ENCODE results near the gene HSPH1.

Gene HSPH1

GRCh38 chr13:31162151-31163008, 676 bp upstream of the HSPH1 start:
- no peaks in the 10 kb centered on the region for H3K27me3 Mint-ChIP-seq
- ATAC-seq: peak; percentile 90
- H3K9me3 Mint-ChIP-seq: no peaks in the 10 kb centered on the region
- peak overlapping the region; percentile 92 to 95 for H3K4me3 Mint-ChIP-seq
- peak; percentile 95 to 97 for DNase-seq
- peak overlapping the region; percentile 99 to 100 for H3K27ac Mint-ChIP-seq
- H3K4me1 Mint-ChIP-seq: peaks cover 32% of the 10 kb centered on the region

- ATAC-seq (peak; percentile 36), DNase-seq (peak; percentile 66 to 76)
- Mint-ChIP-seq H3K27me3 (no peaks in the 10 kb centered on the region), H3K4me1 (peaks cover 37% of the 10 kb centered on the region), H3K9me3 (no peaks in the 10 kb centered on the region), H3K4me3 (peak overlapping the region; percentile 92 to 95), H3K27ac (peak overlapping the region; percentile 99 to 100)
Observed at GRCh38 chr13:31160857-31161556, 697 bp downstream of the HSPH1 start.

GRCh38 chr13:31159306-31159705, 2.4 kb downstream of the HSPH1 start:
- no peaks in the 10 kb centered on the region for H3K9me3 Mint-ChIP-seq
- no peak for DNase-seq
- H3K27ac Mint-ChIP-seq: peak overlapping the region; percentile 50 to 85
- no peaks in the 10 kb centered on the region for H3K27me3 Mint-ChIP-seq
- peaks cover 37% of the 10 kb centered on the region for H3K4me1 Mint-ChIP-seq
- no peak for ATAC-seq
- H3K4me3 Mint-ChIP-seq: peak overlapping the region; percentile 92 to 95

GRCh38 chr13:31154939-31155338, 6.8 kb downstream of the HSPH1 start:
- peaks cover 37% of the 10 kb centered on the region for H3K4me1 Mint-ChIP-seq
- no peak overlapping the region for H3K27ac Mint-ChIP-seq
- ATAC-seq: no peak
- no peaks in the 10 kb centered on the region for H3K27me3 Mint-ChIP-seq
- no peak overlapping the region for H3K4me3 Mint-ChIP-seq
- DNase-seq: no peak
- H3K9me3 Mint-ChIP-seq: no peaks in the 10 kb centered on the region

- Mint-ChIP-seq H3K4me1 (peaks cover 17% of the 10 kb centered on the region), H3K4me3 (no peak overlapping the region), H3K9me3 (no peaks in the 10 kb centered on the region), H3K27ac (no peak overlapping the region), H3K27me3 (no peaks in the 10 kb centered on the region)
- ATAC-seq (no peak), DNase-seq (no peak)
Observed at GRCh38 chr13:31151837-31152236, 9.9 kb downstream of the HSPH1 start.

- H3K9me3 Mint-ChIP-seq: no peaks in the 10 kb centered on the region
- H3K4me3 Mint-ChIP-seq: no peak overlapping the region
- H3K27ac Mint-ChIP-seq: peak overlapping the region; percentile 74 to 75
- ATAC-seq (no peak), DNase-seq (no peak)
- peaks cover 19% of the 10 kb centered on the region for H3K4me1 Mint-ChIP-seq
- H3K27me3 Mint-ChIP-seq: no peaks in the 10 kb centered on the region
Observed at GRCh38 chr13:31150315-31150985, 11.3 kb downstream of the HSPH1 start.

GRCh38 chr13:31149604-31150003, 12.1 kb downstream of the HSPH1 start:
- no peak for ATAC-seq
- no peak for DNase-seq
- no peak overlapping the region for H3K4me3 Mint-ChIP-seq
- H3K27ac Mint-ChIP-seq: peak overlapping the region; percentile 50 to 63
- H3K9me3 Mint-ChIP-seq: no peaks in the 10 kb centered on the region
- peaks cover 27% of the 10 kb centered on the region for H3K4me1 Mint-ChIP-seq
- no peaks in the 10 kb centered on the region for H3K27me3 Mint-ChIP-seq

DNA sequence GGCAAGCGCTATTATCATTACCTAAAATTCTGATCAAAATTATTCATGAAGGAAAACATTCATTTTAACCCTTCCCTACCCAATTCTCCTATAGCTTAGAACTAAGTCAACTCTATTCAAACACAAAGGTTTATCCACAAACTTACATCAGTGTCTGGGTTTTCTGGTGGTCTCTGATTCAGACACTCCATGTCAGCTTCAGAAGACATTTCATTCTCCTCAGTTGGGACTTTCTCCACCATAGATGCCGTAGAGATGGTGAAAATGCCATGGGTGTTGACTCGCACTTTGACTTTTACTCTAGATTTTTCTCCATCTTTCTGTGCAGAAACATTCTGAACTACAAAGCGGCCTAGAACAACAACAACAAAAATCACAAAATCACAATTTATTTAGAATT, 16.3 kb downstream of the HSPH1 start:
- H3K4me3 Mint-ChIP-seq: no peak overlapping the region
- H3K4me1 Mint-ChIP-seq: peaks cover 31% of the 10 kb centered on the region
- H3K27me3 Mint-ChIP-seq: no peaks in the 10 kb centered on the region
- H3K27ac Mint-ChIP-seq: peak overlapping the region in 1 of 2 donors; percentile 61
- no peaks in the 10 kb centered on the region for H3K9me3 Mint-ChIP-seq
- no peak for ATAC-seq
- DNase-seq: no peak

GRCh38 chr13:31138515-31138914, 23.2 kb downstream of the HSPH1 start:
- ATAC-seq: no peak
- Mint-ChIP-seq H3K4me3 (no peak overlapping the region), H3K27me3 (no peaks in the 10 kb centered on the region), H3K4me1 (peaks cover 63% of the 10 kb centered on the region), H3K9me3 (no peaks in the 10 kb centered on the region), H3K27ac (no peak overlapping the region)
- DNase-seq: no peak

DNA sequence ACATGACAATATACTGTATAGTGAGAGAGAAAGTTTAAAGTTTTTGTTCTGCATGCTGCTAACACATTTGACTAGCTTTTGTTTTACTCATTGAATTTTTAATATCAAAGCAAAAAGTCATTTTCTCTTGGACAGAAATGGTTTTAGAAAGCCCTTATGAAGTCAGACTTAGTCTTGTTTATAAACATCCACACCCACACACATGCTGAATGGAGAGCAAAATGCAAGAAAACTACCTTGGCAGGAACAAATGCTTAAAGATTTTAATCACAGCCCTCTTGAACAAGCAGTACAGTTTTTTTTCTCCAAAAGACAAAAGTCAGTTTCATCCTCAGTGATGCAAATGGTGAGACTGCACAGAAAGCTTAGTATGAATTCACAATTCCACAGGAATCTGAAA, 25.0 kb downstream of the HSPH1 start:
- H3K27ac Mint-ChIP-seq: peak overlapping the region in 1 of 2 donors; percentile 70

DNA sequence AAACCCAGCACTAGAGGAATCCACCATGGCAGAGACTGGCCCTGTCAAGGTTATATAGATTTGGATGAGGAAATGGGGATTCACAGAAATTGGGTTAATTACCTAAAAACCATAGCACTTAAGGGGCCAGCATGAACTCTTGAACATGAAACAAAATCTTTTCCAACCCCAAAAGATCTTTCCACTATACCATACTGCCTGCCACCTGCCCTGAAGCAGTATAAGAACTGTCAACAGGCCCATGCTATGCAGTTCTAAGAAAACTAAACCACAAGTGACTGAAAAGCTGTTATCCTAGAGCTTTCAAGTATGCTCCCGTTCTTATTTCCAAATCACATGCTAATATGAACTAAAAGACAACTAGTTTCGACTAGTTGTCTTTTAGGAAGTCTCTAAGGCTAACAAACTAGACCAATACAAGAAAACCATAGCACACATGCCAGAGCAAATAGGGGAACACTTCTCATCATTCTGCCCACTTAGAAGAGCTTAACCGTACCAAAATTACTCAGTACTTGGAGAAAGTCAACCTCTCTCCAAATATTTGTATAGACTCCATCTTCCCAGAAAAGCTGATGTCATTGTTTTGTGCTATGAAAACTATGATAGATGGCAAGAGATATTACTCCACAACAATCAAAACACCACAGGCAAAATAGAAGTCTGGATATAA, 27.5 kb downstream of the HSPH1 start:
- peak; percentile 92 for ATAC-seq
- peak in 1 of 2 donors; percentile 18 for DNase-seq
- no peaks in the 10 kb centered on the region for H3K9me3 Mint-ChIP-seq
- peak overlapping the region; percentile 89 to 91 for H3K27ac Mint-ChIP-seq
- H3K27me3 Mint-ChIP-seq: peaks cover 3% of the 10 kb centered on the region
- peak overlapping the region; percentile 40 to 41 for H3K4me3 Mint-ChIP-seq
- H3K4me1 Mint-ChIP-seq: peaks cover 73% of the 10 kb centered on the region

More for the DNA sequence above, 25.0 kb downstream of the HSPH1 start:
- Mint-ChIP-seq H3K9me3 (no peaks in the 10 kb centered on the region), H3K4me3 (no peak overlapping the region), H3K27me3 (no peaks in the 10 kb centered on the region), H3K4me1 (peaks cover 66% of the 10 kb centered on the region)
- DNase-seq (no peak), ATAC-seq (no peak)

GRCh38 chr13:31133621-31134020, 28.1 kb downstream of the HSPH1 start:
- Mint-ChIP-seq H3K4me1 (peaks cover 67% of the 10 kb centered on the region), H3K27me3 (peaks cover 9% of the 10 kb centered on the region)

DNA sequence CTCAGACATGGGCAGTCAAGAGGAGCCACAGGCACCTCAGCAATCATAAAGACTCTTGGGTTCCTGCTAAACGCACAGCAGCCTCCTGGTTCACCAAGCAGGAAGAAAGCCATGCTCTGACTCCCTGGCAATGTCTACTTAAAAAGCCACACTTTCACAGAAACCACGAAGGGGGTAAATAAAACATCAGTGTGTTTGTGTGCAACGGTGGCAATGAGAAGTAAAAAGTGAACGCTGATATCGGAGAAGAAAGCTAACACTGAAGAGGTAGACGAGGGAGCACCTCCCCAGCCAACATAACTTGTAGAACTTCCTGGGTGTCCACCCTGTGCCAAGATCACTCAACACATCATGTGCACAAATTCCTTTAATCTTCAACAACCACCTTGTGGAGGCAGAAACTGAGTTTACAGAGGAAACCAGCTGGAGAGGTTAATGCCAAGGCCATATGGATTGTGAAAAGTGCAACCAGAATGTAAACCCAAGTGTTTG, 30.2 kb downstream of the HSPH1 start:
- H3K4me3 Mint-ChIP-seq: peak overlapping the region; percentile 26 to 58
- DNase-seq: no peak
- peaks cover 25% of the 10 kb centered on the region for H3K27me3 Mint-ChIP-seq
- H3K4me1 Mint-ChIP-seq: peaks cover 46% of the 10 kb centered on the region
- H3K27ac Mint-ChIP-seq: peak overlapping the region; percentile 55 to 70
- no peak for ATAC-seq
- no peaks in the 10 kb centered on the region for H3K9me3 Mint-ChIP-seq

More at GRCh38 chr13:31133621-31134020, 28.1 kb downstream of the HSPH1 start:
- no peak for ATAC-seq
- Mint-ChIP-seq H3K27ac (peak overlapping the region; percentile 89 to 91), H3K4me3 (peak overlapping the region; percentile 40 to 41), H3K9me3 (no peaks in the 10 kb centered on the region)
- no peak for DNase-seq

- H3K9me3 Mint-ChIP-seq: no peaks in the 10 kb centered on the region
- DNase-seq (no peak), ATAC-seq (no peak)
- H3K27me3 Mint-ChIP-seq: peaks cover 46% of the 10 kb centered on the region
- peaks cover 31% of the 10 kb centered on the region for H3K4me1 Mint-ChIP-seq
- no peak overlapping the region for H3K4me3 Mint-ChIP-seq
- no peak overlapping the region for H3K27ac Mint-ChIP-seq
Observed at GRCh38 chr13:31129419-31129818, 32.3 kb downstream of the HSPH1 start.

DNA sequence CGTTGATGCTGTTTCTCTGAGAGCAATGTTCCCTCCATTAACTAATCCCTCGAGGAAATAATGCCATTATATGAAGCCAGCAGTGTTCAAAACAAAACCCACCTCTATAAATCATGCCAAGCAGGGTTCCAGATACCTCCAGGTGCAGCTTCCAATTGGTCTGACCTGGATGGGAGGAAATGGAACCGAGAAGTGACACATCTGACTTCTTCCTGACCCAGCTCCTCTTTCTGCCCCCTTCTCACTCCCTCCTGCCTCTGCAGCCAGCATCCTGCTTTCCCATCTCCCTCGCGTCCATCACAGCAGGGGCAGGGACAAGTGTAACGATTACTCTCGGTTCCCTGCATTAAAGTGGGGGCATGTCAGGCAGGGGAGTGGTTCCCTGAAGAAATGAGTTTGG, 37.5 kb downstream of the HSPH1 start:
- Mint-ChIP-seq H3K27ac (no peak overlapping the region), H3K4me1 (peaks cover 21% of the 10 kb centered on the region), H3K9me3 (no peaks in the 10 kb centered on the region), H3K4me3 (no peak overlapping the region), H3K27me3 (peaks cover 86% of the 10 kb centered on the region)
- no peak for DNase-seq
- no peak for ATAC-seq
